Fibroblast of mammary gland (primary cell): ENCODE data around the gene ADH4.
"Not testable (repeated sequence)": the region's sequence is repeated elsewhere in the genome, so short reads cannot be mapped to it uniquely, and the experiment has no call there.

ENCODE experiments used
- DNase-seq: peaks from one replicate; pipeline ENCODE4 v3.0.0-alpha.2; 2010; ENCODE audit warnings: low read depth
- H3K4me3 ChIP-seq: 2 replicates; pipeline ENCODE4 v1.5.1; 2011; ENCODE audit warnings: low read depth, mild to moderate bottlenecking, low read length, moderate library complexity; ENCODE audit not compliant: control insufficient read depth
- TF ChIP-seq, protein P1 (sequence below): conservative IDR thresholded peaks from 2 replicates; pipeline ENCODE4 v1.5.1; 2011; ENCODE audit warnings: low read depth, low read length, inconsistent platforms; ENCODE audit not compliant: control insufficient read depth, insufficient read depth

The ADH4 gene

DNA sequence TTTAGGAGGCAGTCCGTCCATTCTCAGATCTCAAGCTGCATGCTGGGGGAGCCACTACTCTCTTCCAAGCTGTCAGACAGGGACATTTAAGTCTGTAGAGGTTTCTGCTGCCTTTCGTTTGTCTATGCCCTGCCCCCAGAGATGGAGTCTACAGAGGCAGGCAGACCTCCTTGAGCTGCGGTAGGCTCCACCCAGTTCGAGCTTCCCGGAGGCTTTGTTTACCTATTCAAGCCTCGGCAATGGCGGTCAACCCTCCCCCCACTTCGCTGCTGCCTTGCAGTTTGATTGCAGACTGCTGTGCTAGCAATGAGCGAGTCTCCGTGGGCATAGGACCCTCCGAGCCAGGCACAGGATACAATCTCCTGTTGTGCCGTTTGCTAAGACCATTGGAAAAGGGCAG, 44.8 kb downstream of the ADH4 start:
- TF ChIP-seq, protein P1, sequence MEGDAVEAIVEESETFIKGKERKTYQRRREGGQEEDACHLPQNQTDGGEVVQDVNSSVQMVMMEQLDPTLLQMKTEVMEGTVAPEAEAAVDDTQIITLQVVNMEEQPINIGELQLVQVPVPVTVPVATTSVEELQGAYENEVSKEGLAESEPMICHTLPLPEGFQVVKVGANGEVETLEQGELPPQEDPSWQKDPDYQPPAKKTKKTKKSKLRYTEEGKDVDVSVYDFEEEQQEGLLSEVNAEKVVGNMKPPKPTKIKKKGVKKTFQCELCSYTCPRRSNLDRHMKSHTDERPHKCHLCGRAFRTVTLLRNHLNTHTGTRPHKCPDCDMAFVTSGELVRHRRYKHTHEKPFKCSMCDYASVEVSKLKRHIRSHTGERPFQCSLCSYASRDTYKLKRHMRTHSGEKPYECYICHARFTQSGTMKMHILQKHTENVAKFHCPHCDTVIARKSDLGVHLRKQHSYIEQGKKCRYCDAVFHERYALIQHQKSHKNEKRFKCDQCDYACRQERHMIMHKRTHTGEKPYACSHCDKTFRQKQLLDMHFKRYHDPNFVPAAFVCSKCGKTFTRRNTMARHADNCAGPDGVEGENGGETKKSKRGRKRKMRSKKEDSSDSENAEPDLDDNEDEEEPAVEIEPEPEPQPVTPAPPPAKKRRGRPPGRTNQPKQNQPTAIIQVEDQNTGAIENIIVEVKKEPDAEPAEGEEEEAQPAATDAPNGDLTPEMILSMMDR: no peak

DNA sequence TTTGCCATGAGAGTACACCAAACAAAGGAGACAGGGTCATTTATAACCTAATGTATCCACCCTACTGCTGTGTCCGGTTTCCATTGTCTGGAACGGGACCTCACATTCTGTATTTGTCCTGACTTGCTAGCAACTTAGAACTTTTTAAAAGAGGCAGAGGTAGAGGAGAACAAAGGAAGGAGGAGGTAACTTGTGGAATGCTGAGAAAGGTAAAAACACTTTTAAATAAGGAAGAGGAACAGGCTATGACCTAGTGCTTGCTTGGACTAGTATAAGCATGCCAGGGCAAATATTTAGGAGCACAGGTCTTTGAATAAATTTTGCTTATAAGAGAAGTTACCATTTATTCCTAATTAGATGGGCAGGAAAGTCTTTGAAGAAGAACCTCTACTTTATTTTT, 52.3 kb downstream of the ADH4 start:
- not testable (repeated sequence) for DNase-seq, H3K4me3 ChIP-seq

More for the DNA sequence above, 44.8 kb downstream of the ADH4 start:
- no peak overlapping the region for H3K4me3 ChIP-seq
- no peak for DNase-seq

DNA sequence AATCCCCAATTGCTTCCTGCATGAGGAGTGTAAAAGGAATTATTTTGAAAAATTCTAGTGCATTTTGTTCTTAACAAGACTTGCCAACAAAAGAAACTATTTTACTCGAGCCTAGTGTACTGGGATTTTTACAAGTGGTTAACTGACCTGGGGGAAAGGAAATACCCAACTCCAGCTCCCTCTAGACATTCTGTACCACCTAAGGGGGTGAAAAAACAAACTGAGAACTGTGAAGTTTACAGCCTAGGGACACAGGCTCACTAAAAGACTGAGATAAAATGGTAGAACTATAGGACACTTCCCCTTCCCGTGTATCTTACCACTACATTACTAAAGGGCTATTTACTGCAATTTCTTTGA, 52.9 kb downstream of the ADH4 start:
- TF ChIP-seq, protein P1: no peak
- H3K4me3 ChIP-seq: no peak overlapping the region
- no peak for DNase-seq

DNA sequence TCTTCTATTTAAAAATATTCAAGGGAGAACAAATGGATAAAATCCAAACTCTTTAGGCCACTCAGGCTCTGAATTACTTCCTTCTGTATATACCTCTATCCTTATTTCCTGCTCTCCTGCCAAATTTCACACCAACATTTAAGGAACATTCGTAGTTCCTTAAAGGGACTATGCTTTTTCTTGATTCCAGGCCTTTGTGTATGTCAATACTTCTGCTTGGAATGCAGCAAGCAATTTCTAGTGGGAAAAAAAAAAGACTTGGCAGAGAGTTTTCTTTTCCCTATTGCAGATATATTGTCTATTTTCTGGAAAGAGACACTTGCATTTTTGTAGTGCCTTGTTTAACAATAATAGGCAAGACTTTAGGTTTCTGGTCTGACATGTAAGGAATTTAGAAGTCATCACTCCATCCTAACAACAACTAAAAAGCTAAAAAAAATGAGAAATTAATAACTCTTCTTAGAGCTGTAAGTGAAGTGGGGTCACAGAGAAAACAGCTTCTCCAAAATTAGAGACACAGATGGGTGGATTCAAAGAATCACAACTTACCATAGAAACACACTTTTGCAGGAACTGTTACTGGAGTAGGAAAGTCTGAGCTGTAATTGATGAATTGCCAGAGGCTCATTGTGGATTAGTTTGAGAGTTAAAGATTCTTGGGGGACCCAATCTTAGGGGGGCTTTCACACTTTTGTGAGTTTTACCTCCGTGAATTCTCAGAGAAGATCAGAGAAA, 53.4 kb downstream of the ADH4 start:
- H3K4me3 ChIP-seq: peak overlapping the region; percentile 81
- no peak for DNase-seq
- TF ChIP-seq, protein P1: no peak

DNA sequence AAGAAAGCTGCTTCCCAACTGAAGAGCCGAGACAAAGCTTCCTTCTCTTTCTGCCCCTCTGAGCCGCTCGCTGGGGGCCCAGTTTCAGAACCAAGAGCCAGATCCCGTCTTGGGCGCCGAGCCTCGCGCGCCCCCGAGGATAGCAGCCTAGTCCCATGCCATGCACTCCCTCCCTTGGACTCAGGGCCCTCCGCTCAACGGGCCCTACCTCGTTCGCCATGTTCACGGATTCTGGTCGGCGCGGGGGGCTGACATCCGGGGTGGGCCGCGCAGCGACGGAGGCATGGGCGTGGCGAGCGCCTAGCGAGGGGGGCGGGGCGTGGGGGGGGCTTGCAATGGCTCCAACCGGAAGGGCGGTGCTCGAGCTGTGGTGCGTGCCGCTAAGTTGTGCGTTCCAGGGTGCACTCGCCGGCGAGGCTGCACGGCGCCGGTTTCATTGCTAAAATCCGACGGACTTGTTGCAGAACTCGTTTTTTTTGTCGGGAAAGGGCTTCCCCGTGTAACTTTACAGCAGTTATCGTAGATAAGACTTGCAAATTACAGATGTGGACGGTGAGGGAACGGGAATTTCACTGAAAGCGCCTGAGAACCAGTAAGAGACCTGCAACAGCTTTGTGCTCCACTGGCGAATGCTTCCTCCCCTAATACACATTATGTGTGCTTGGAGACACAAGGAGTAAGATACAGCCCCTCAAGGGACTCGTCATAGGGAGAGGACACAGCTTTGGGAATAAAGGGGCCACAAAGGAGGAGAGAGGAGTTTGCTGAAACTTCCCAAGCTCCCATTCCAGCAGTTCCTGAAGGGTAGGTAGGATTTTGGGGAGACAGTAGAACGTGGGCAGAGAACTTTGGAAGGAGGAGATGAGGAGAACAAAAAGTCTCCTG, 55.4 kb downstream of the ADH4 start, which contains the start of gene ADH5:
ADH5 (minus strand) TSS at position 308 of the 885 bp plus-strand sequence; CDS start at position 220, 88 bp downstream.
- peak; percentile 82 for DNase-seq
- H3K4me3 ChIP-seq: peak within 1 kb of the TSS; percentile 81
- TF ChIP-seq, protein P1: no peak

DNA sequence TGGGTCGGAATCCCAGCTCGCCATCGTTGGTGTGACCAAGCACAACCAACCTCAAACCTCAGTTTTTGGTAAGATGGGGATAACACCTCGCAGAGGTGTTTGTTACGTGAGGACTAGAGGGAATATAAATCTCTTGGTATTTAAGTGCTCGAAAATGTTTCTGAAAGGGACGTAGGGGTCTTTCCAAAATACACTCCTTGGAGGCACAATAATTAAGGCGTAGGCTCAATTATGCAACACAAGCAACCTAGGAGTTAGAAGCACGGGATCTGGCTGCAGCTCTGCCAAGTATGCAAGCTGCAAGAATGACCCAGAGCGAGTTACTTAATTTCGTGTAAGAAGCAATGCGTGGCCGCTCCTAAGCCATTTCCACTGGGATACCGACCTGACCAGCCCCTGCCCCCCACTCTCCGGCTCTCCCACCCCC, 56.1 kb downstream of the ADH4 start:
- peak overlapping the region; percentile 81 for H3K4me3 ChIP-seq
- TF ChIP-seq, protein P1: no peak
- peak; percentile 87 for DNase-seq

DNA sequence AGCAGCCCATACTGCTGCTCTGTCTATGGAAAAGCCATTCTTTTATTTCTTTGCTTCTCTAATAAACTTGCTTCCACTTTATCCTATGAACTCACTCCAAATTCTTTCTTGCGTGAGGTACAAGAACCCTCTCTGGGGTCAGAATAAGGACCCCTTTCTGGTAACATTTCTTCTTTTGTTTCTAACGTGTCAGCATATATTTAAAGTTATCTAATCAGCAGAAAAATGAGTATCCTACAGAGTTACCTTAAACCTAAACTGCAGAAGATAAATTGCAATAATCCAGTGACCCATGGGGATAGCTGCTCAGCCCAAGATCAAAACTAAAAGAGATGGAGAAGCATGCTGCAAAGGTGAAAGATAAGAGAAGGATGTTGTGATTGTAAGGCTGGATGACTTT, 59.5 kb downstream of the ADH4 start:
- H3K4me3 ChIP-seq: no peak overlapping the region
- TF ChIP-seq, protein P1: no peak
- DNase-seq: no peak
